Prostate gland (tissue), 2 donors: ENCODE measurements around the gene TLR4. TPM values are rescaled to one million over a fixed set of nuclear protein-coding genes. Genes with fewer than 3 reads are reported as not detected.
A peak's percentile ranks its signal among the peaks of the same experiment; 100 is the strongest.

Source experiments
- DNase-seq: peaks from one replicate; pipeline ENCODE4 v3.0.0-alpha.2; 2019; ENCODE audit warnings: low spot score
- H3K27ac ChIP-seq, 2 donors: fragments of 200-600 bp; sonication (generic); 2 replicates each; pipeline ENCODE4 v1.5.1; 2017 to 2019
- H3K27me3 ChIP-seq: fragments of 200-600 bp; sonication (generic); replicated peaks from 2 replicates; pipeline ENCODE4 v1.5.1; 2019; ENCODE audit not compliant: insufficient read depth
- H3K36me3 ChIP-seq, 2 donors: fragments of 200-600 bp; sonication (generic); 1 replicate in 1 of 2; 2 replicates in 1 of 2; pipeline versions ENCODE4 v1.5.1 to v1.8.1; 2017 to 2019
- H3K4me1 ChIP-seq: fragments of 200-600 bp; sonication (generic); replicated peaks from 2 replicates; pipeline ENCODE4 v1.5.1; 2019
- H3K4me3 ChIP-seq, 2 donors: fragments of 200-600 bp; sonication (generic); 2 replicates each; pipeline ENCODE4 v1.5.1; 2017 to 2019
- H3K9me3 ChIP-seq: fragments of 200-600 bp; sonication (generic); 2 replicates; pipeline ENCODE4 v1.5.1; 2017
- CTCF ChIP-seq, 4 experiments: fragments of 200-600 bp in 2 of 4; fragments of 450-650 bp in 2 of 4; sonication (generic) in 2 of 4; IDR thresholded peaks; 1 replicate in 3 of 4; 2 replicates in 1 of 4; pipeline ENCODE4 v1.5.1; 2016 to 2019; ENCODE audit warnings: antibody characterized with exemption in 4 of 4, mild to moderate bottlenecking in 2 of 4, moderate library complexity in 2 of 4
- POLR2A ChIP-seq: fragments of 450-650 bp; IDR thresholded peaks from one replicate; pipeline ENCODE4 v1.6.1; 2016; ENCODE audit warnings: antibody characterized with exemption, mild to moderate bottlenecking
- POLR2AphosphoS5 ChIP-seq: sonication (generic); formaldehyde crosslinking; IDR thresholded peaks from one replicate; pipeline ENCODE4 v1.6.1; 2017; ENCODE audit warnings: antibody characterized with exemption
- WGBS: methylation state at CpG from one replicate; pipeline ENCODE4 v1.1.5; 2018; 5-methylcytosine and 5-hydroxymethylcytosine counted together
- intact Hi-C: fragments of 100-400 bp; cut with DNase I; formaldehyde crosslinking; loops from one replicate; pipeline ENCODE4 v1.14.2; 2022
- total RNA-seq, 2 donors: library from RNA; depleted of rRNA; stranded (reverse); fragments of >200 nt; gene quantifications; one replicate each; pipeline ENCODE4 v1.1.0, GENCODE V29; 2016

TLR4 gene
- total RNA-seq, 2 donors from 2014 or later, result 4.7 to 9.7 TPM

- DNase-seq, result no peak
- Histone ChIP-seq H3K36me3 (no peaks in the 10 kb centered on the region), H3K9me3 (no peaks in the 10 kb centered on the region), H3K27me3 (no peaks in the 10 kb centered on the region), H3K27ac (no peak overlapping the region), H3K4me1 (no peaks in the 10 kb centered on the region), H3K4me3 (no peak overlapping the region)
- WGBS, result 69% methylated on average over 4 of the region's 4 CpGs
- TF ChIP-seq POLR2AphosphoS5, result no peak
- no peak for TF ChIP-seq CTCF (IDR thresholded peaks at IDR 0.05)
- TF ChIP-seq POLR2A, result no peak
- intact Hi-C loops, result no loop called here
Measured at GRCh38 chr9:117746263-117746662, 42.1 kb downstream of the TLR4 start.

- Histone ChIP-seq H3K4me3 (no peak overlapping the region), H3K27ac (peak overlapping the region in 1 of 2 donors; percentile 68), H3K9me3 (no peaks in the 10 kb centered on the region), H3K36me3 (no peaks in the 10 kb centered on the region), H3K27me3 (no peaks in the 10 kb centered on the region), H3K4me1 (no peaks in the 10 kb centered on the region)
- WGBS, result 37% methylated on average over 5 of the region's 5 CpGs
- TF ChIP-seq POLR2A, result no peak
- peak; percentile 60 for TF ChIP-seq POLR2AphosphoS5
- intact Hi-C loops, result no loop called here
- DNase-seq, result peak; percentile 41
Measured at GRCh38 chr9:117747386-117747970, 43.3 kb downstream of the TLR4 start.

GRCh38 chr9:117750401-117750800 lies 46.2 kb downstream of the TLR4 start:
- H3K9me3 ChIP-seq, result no peaks in the 10 kb centered on the region
- intact Hi-C loops, result no loop called here
- no peak for TF ChIP-seq CTCF (IDR thresholded peaks at IDR 0.05)
- 65% methylated on average over 2 of the region's 2 CpGs for WGBS
- H3K4me1 ChIP-seq, result no peaks in the 10 kb centered on the region
- no peaks in the 10 kb centered on the region for H3K36me3 ChIP-seq
- H3K27ac ChIP-seq, result no peak overlapping the region
- H3K27me3 ChIP-seq, result no peaks in the 10 kb centered on the region
- no peak for DNase-seq
- no peak overlapping the region for H3K4me3 ChIP-seq

GRCh38 chr9:117752894-117753293 lies 48.7 kb downstream of the TLR4 start:
- no peak overlapping the region for H3K4me3 ChIP-seq
- H3K27ac ChIP-seq, result no peak overlapping the region
- no peak for TF ChIP-seq POLR2AphosphoS5
- no peak for TF ChIP-seq CTCF (IDR thresholded peaks at IDR 0.05)
- 97% methylated on average over 2 of the region's 2 CpGs for WGBS
- no peaks in the 10 kb centered on the region for H3K27me3 ChIP-seq
- no peaks in the 10 kb centered on the region for H3K36me3 ChIP-seq
- no peaks in the 10 kb centered on the region for H3K9me3 ChIP-seq
- H3K4me1 ChIP-seq, result peaks cover 3% of the 10 kb centered on the region
- no peak for DNase-seq
- intact Hi-C loops, result no loop called here

GRCh38 chr9:117757561-117758190 lies 53.5 kb downstream of the TLR4 start:
- Histone ChIP-seq H3K36me3 (no peaks in the 10 kb centered on the region), H3K9me3 (no peaks in the 10 kb centered on the region), H3K27me3 (no peaks in the 10 kb centered on the region), H3K4me1 (peaks cover 3% of the 10 kb centered on the region), H3K4me3 (no peak overlapping the region), H3K27ac (no peak overlapping the region)
- intact Hi-C loops, result no loop called here
- no peak for DNase-seq
- no peak for TF ChIP-seq POLR2A
- TF ChIP-seq CTCF (IDR thresholded peaks at IDR 0.05), result no peak
- no peak for TF ChIP-seq POLR2AphosphoS5
- WGBS, result 78% methylated on average over 5 of the region's 5 CpGs
